GM08714 (cell line): ENCODE results near the gene PTPRN2.

Experiments used
- H3K4me3 ChIP-seq: fragments of 200-500 bp; sonication (Bioruptor generic); 2 replicates; pipeline ENCODE4 v1.5.1; 2014; ENCODE audit warnings: mild to moderate bottlenecking, low read length, inconsistent platforms
- ZNF274 ChIP-seq: IDR thresholded peaks from 2 replicates; pipeline ENCODE4 v1.6.1; 2012; ENCODE audit warnings: mild to moderate bottlenecking, low read depth, low read length

PTPRN2 gene

GRCh38 chr7:158244430-158244829 lies 343.2 kb downstream of the PTPRN2 start:
- TF ChIP-seq ZNF274: no peak
- no peak overlapping the region for H3K4me3 ChIP-seq

GRCh38 chr7:158241919-158242318 lies 345.7 kb downstream of the PTPRN2 start:
- no peak for TF ChIP-seq ZNF274

GRCh38 chr7:158240801-158241200 lies 346.8 kb downstream of the PTPRN2 start:
- TF ChIP-seq ZNF274: no peak
- no peak overlapping the region for H3K4me3 ChIP-seq

More at GRCh38 chr7:158241919-158242318, 345.7 kb downstream of the PTPRN2 start:
- no peak overlapping the region for H3K4me3 ChIP-seq

GRCh38 chr7:158239290-158239981 lies 348.2 kb downstream of the PTPRN2 start:
- no peak overlapping the region for H3K4me3 ChIP-seq
- no peak for TF ChIP-seq ZNF274

- H3K4me3 ChIP-seq: no peak overlapping the region
- no peak for TF ChIP-seq ZNF274
Observed at GRCh38 chr7:158238616-158239289, 348.9 kb downstream of the PTPRN2 start.

GRCh38 chr7:158237672-158238335 lies 349.8 kb downstream of the PTPRN2 start:
- no peak overlapping the region for H3K4me3 ChIP-seq
- no peak for TF ChIP-seq ZNF274

- no peak for TF ChIP-seq ZNF274
- no peak overlapping the region for H3K4me3 ChIP-seq
Observed at GRCh38 chr7:158236400-158236799, 351.2 kb downstream of the PTPRN2 start.

GRCh38 chr7:158235862-158236261 lies 351.8 kb downstream of the PTPRN2 start:
- H3K4me3 ChIP-seq: no peak overlapping the region
- no peak for TF ChIP-seq ZNF274

- no peak overlapping the region for H3K4me3 ChIP-seq
- no peak for TF ChIP-seq ZNF274
Observed at GRCh38 chr7:158229945-158230344, 357.7 kb downstream of the PTPRN2 start.

GRCh38 chr7:158228986-158229385 lies 358.6 kb downstream of the PTPRN2 start:
- H3K4me3 ChIP-seq: no peak overlapping the region
- TF ChIP-seq ZNF274: no peak

- H3K4me3 ChIP-seq: no peak overlapping the region
- TF ChIP-seq ZNF274: no peak
Observed at GRCh38 chr7:158228131-158228530, 359.5 kb downstream of the PTPRN2 start.

- TF ChIP-seq ZNF274: no peak
- no peak overlapping the region for H3K4me3 ChIP-seq
Observed at GRCh38 chr7:158227258-158227984, 360.2 kb downstream of the PTPRN2 start.

GRCh38 chr7:158216198-158216597 lies 371.4 kb downstream of the PTPRN2 start:
- H3K4me3 ChIP-seq: no peak overlapping the region
- no peak for TF ChIP-seq ZNF274

GRCh38 chr7:158209435-158209834 lies 378.2 kb downstream of the PTPRN2 start:
- no peak overlapping the region for H3K4me3 ChIP-seq
- no peak for TF ChIP-seq ZNF274
